SK-N-SH (cell line): ENCODE data around the gene TMEM94. TPM values are rescaled to one million over a fixed set of nuclear protein-coding genes. Genes with fewer than 3 reads are reported as not detected.

Experiments used
- CTCF ChIA-PET: fragments of 300-600, 350-600 bp; formaldehyde crosslinking; extraction: SDS; loops from one replicate; lab custom pipeline; 2021; lab: Yijun Ruan, JAX
- POLR2A ChIA-PET: fragments of 350-600 bp; sonication (Branson Sonifier 250); formaldehyde crosslinking; extraction: SDS; loops from one replicate; lab custom pipeline; 2020; ENCODE audit warnings: antibody characterized with exemption, inconsistent platforms; lab: Yijun Ruan, JAX
- DNase-seq: peaks from one replicate; pipeline ENCODE4 v3.0.0; 2012
- H2AFZ ChIP-seq: fragments of 200-600 bp; sonication (generic); 2 replicates; pipeline ENCODE4 v1.8.1; 2016; ENCODE audit warnings: antibody characterized with exemption, mild to moderate bottlenecking, low read depth
- H3F3A ChIP-seq: fragments of 200-600 bp; sonication (generic); replicated peaks from 2 replicates; pipeline ENCODE3; 2016; ENCODE audit warnings: antibody characterized with exemption, mild to moderate bottlenecking; ENCODE audit not compliant: insufficient read depth
- H3K27ac ChIP-seq, 2 experiments: fragments of 200-500 bp in 1 of 2; fragments of 200-600 bp in 1 of 2; sonication (Bioruptor generic) in 1 of 2; sonication (generic), shearing (Covaris generic) in 1 of 2; 2 replicates each; pipeline versions ENCODE4 v1.5.1 to v1.6.1; 2014 to 2016; ENCODE audit warnings: low read depth in 2 of 2, inconsistent platforms in 1 of 2, low read length in 1 of 2, mild to moderate bottlenecking in 1 of 2, mixed read lengths in 1 of 2
- H3K27me3 ChIP-seq: fragments of 200-600 bp; sonication (generic), shearing (Covaris generic); 2 replicates; pipeline ENCODE4 v1.6.1; 2016; ENCODE audit warnings: mixed run types; ENCODE audit not compliant: insufficient read depth
- H3K36me3 ChIP-seq, 2 experiments: fragments of 200-500 bp in 1 of 2; fragments of 200-600 bp in 1 of 2; sonication (Bioruptor generic) in 1 of 2; sonication (generic) in 1 of 2; replicated peaks in 1 of 2; 2 replicates each; pipeline versions ENCODE3 to v1.5.1; 2014 to 2016; ENCODE audit warnings: low read length in 1 of 2, mild to moderate bottlenecking in 1 of 2; ENCODE audit not compliant: insufficient read depth in 2 of 2, control insufficient read depth in 1 of 2
- H3K4me1 ChIP-seq, 2 experiments: fragments of 200-500 bp in 1 of 2; fragments of 200-600 bp in 1 of 2; sonication (Bioruptor generic) in 1 of 2; sonication (generic), shearing (Covaris generic) in 1 of 2; 2 replicates each; pipeline versions ENCODE4 v1.5.1 to v1.6.1; 2014 to 2016; ENCODE audit warnings: low read depth in 1 of 2, low read length in 1 of 2, mixed run types in 1 of 2; ENCODE audit not compliant: insufficient read depth in 2 of 2, control insufficient read depth in 1 of 2
- H3K4me2 ChIP-seq: fragments of 200-600 bp; sonication (generic), shearing (Covaris generic); 2 replicates; pipeline ENCODE4 v1.6.1; 2017; ENCODE audit warnings: mixed run types
- H3K4me3 ChIP-seq, 2 experiments: fragments of 200-500 bp in 1 of 2; fragments of 200-600 bp in 1 of 2; sonication (Bioruptor generic) in 1 of 2; sonication (generic), shearing (Covaris generic) in 1 of 2; 2 replicates each; pipeline versions ENCODE4 v1.5.1 to v1.8.1; 2014 to 2016; ENCODE audit warnings: low read depth in 2 of 2, inconsistent platforms in 1 of 2, low read length in 1 of 2, mild to moderate bottlenecking in 1 of 2, mixed read lengths in 1 of 2, moderate library complexity in 1 of 2
- H3K79me2 ChIP-seq: fragments of 200-600 bp; sonication (generic); 2 replicates; pipeline ENCODE4 v1.8.1; 2017; ENCODE audit warnings: mild to moderate bottlenecking; ENCODE audit not compliant: insufficient read depth
- H3K9ac ChIP-seq: fragments of 200-600 bp; sonication (generic); 2 replicates; pipeline ENCODE4 v1.6.1; 2017; ENCODE audit warnings: mixed run types
- H3K9me2 ChIP-seq: fragments of 200-600 bp; sonication (generic); 2 replicates; pipeline ENCODE4 v1.6.1; 2017; ENCODE audit warnings: mixed run types
- H3K9me3 ChIP-seq: fragments of 200-600 bp; sonication (generic); 2 replicates; pipeline ENCODE4 v1.6.1; 2017; ENCODE audit warnings: mixed run types, mild to moderate bottlenecking, moderate library complexity
- H4K20me1 ChIP-seq: fragments of 200-600 bp; sonication (generic); 2 replicates; pipeline ENCODE4 v1.6.1; 2017; ENCODE audit warnings: mild to moderate bottlenecking, mixed run types; ENCODE audit not compliant: insufficient read depth
- EP300 ChIP-seq, 2 experiments: IDR thresholded peaks; 2 replicates each; pipeline versions ENCODE4 v1.4.0 to v1.6.1; 2012; ENCODE audit warnings: borderline replicate concordance in 1 of 2, low read depth in 1 of 2, low read length in 1 of 2
- GABPA ChIP-seq: IDR thresholded peaks from 2 replicates; pipeline ENCODE4 v1.4.0; 2012; ENCODE audit warnings: low read depth, mild to moderate bottlenecking
- NRF1 ChIP-seq: IDR thresholded peaks from 2 replicates; pipeline ENCODE4 v1.6.1; 2012; ENCODE audit warnings: low read depth, mild to moderate bottlenecking, low read length
- RAD21 ChIP-seq: IDR thresholded peaks from 2 replicates; pipeline ENCODE4 v1.6.1; 2012; ENCODE audit warnings: mild to moderate bottlenecking, low read length
- SMC3 ChIP-seq: IDR thresholded peaks from 2 replicates; pipeline ENCODE4 v1.6.1; 2012; ENCODE audit warnings: low read depth, low read length, improper control_type of control experiment
- TCF12 ChIP-seq: IDR thresholded peaks from 2 replicates; pipeline ENCODE4 v1.4.0; 2012
- WGBS: methylation state at CpG from one replicate; pipeline ENCODE4 v1.1.6; 2017; ENCODE audit warnings: low lambda C conversion rate; 5-methylcytosine and 5-hydroxymethylcytosine counted together
- polyA plus RNA-seq, 3 experiments: library from polyadenylated mRNA; depleted of rRNA; stranded (reverse); fragments of >200 nt; gene quantifications; 2 replicates each; pipeline ENCODE4 v1.2.3, GENCODE V29; 2012
- TF ChIP-seq, protein P1 (sequence below): IDR thresholded peaks from 2 replicates; pipeline ENCODE4; 2012
- TF ChIP-seq, protein P2 (sequence below): fragments of 200-600 bp; sonication (generic); IDR thresholded peaks from 2 replicates; pipeline ENCODE4 v1.6.1; 2017; ENCODE audit warnings: antibody characterized with exemption, mild to moderate bottlenecking, moderate library complexity
- TF ChIP-seq, protein P3 (sequence below): fragments of 150-350 bp; IDR thresholded peaks from 2 replicates; pipeline ENCODE4 v1.6.1; 2017; ENCODE audit warnings: antibody characterized with exemption, low read length, low read depth, borderline replicate concordance
- TF ChIP-seq, protein P4 (sequence below): IDR thresholded peaks from 2 replicates; pipeline ENCODE4 v1.6.1; 2012; ENCODE audit warnings: mild to moderate bottlenecking, low read depth, low read length, moderate library complexity

The TMEM94 gene
- polyA plus RNA-seq, 1 of the 3 experiments (the other 2 are of a cell fraction): 89.9 TPM

DNA sequence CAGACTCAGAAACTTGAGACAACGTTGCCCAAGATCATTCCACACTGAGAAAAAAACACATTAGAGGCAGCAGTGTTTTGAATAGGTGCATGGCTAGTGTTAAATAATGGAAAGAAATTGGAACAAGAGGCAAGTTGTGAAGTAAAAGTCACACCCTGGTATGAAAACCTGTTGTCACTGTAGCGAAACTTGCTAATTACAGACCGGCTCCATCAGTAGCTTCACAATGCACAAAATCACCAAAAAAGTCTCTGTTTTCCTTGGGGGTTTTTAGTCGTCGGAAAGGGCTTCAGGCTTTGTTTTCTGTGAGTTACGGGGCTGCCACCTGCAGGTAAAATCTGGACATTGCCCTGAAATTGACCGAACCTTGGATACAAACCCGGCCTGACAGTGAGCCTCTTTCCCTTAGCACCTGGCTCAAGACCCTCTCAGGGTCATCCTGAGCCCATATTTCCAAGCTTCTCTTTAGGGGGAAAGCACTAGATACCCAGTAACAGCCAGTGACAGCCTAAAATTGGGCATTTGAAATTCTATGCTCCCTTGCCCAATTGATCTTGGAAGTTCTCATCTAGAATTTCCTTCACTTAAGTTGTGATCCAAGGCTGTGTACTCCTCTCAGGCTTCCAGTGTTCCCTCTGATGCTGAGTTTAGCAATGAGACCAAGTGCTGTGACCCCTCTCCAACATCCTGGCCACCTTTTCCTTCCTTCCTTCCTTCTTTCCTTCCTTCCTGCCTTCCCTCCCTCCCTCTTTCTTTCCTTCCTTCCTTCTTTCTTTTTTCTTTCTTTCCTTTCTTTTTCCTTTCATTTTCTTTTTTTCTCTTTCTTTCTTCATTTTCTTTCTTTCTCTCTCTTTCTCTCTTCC, 43.7 kb upstream of the TMEM94 start:
- H3K9ac ChIP-seq: no peak overlapping the region
- no peaks in the 10 kb centered on the region for H3K9me2 ChIP-seq
- ChIA-PET CTCF (interaction anchor here (0.5 to 3.7 kb wide), 100 partner anchors 9 to 451 kb away, joined by 3 to 83 read pairs (median 5); partner anchors contain the start of genes GGA3, MIF4GD, MRPS7 and NUP85), POLR2A (interaction anchor here (1.6 kb wide), 1 partner anchor 142 kb away, joined by 10 read pairs; the partner anchor contains the start of gene MIF4GD)
- no peaks in the 10 kb centered on the region for H3K4me1 ChIP-seq
- 3% methylated on average over 8 of the region's 8 CpGs for WGBS
- no peaks in the 10 kb centered on the region for H4K20me1 ChIP-seq
- peak; percentile 81 for DNase-seq
- H3F3A ChIP-seq: peaks cover 11% of the 10 kb centered on the region
- no peak overlapping the region for H3K27ac ChIP-seq
- TF ChIP-seq SMC3 (peak; percentile 85), NRF1 (no peak), TCF12 (no peak), GABPA (no peak), EP300 (IDR thresholded peaks at IDR 0.05; ENCODE audit: borderline replicate concordance in 1 of 2, low read depth in 1 of 2, low read length in 1 of 2) (no peak), RAD21 (peak; percentile 96)
- TF ChIP-seq, protein P1, sequence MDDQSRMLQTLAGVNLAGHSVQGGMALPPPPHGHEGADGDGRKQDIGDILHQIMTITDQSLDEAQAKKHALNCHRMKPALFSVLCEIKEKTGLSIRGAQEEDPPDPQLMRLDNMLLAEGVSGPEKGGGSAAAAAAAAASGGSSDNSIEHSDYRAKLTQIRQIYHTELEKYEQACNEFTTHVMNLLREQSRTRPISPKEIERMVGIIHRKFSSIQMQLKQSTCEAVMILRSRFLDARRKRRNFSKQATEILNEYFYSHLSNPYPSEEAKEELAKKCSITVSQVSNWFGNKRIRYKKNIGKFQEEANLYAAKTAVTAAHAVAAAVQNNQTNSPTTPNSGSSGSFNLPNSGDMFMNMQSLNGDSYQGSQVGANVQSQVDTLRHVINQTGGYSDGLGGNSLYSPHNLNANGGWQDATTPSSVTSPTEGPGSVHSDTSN: no peak
- TF ChIP-seq, protein P2, sequence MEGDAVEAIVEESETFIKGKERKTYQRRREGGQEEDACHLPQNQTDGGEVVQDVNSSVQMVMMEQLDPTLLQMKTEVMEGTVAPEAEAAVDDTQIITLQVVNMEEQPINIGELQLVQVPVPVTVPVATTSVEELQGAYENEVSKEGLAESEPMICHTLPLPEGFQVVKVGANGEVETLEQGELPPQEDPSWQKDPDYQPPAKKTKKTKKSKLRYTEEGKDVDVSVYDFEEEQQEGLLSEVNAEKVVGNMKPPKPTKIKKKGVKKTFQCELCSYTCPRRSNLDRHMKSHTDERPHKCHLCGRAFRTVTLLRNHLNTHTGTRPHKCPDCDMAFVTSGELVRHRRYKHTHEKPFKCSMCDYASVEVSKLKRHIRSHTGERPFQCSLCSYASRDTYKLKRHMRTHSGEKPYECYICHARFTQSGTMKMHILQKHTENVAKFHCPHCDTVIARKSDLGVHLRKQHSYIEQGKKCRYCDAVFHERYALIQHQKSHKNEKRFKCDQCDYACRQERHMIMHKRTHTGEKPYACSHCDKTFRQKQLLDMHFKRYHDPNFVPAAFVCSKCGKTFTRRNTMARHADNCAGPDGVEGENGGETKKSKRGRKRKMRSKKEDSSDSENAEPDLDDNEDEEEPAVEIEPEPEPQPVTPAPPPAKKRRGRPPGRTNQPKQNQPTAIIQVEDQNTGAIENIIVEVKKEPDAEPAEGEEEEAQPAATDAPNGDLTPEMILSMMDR: peak; percentile 92
- TF ChIP-seq, protein P3, sequence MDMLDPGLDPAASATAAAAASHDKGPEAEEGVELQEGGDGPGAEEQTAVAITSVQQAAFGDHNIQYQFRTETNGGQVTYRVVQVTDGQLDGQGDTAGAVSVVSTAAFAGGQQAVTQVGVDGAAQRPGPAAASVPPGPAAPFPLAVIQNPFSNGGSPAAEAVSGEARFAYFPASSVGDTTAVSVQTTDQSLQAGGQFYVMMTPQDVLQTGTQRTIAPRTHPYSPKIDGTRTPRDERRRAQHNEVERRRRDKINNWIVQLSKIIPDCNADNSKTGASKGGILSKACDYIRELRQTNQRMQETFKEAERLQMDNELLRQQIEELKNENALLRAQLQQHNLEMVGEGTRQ: no peak
- TF ChIP-seq, protein P4, sequence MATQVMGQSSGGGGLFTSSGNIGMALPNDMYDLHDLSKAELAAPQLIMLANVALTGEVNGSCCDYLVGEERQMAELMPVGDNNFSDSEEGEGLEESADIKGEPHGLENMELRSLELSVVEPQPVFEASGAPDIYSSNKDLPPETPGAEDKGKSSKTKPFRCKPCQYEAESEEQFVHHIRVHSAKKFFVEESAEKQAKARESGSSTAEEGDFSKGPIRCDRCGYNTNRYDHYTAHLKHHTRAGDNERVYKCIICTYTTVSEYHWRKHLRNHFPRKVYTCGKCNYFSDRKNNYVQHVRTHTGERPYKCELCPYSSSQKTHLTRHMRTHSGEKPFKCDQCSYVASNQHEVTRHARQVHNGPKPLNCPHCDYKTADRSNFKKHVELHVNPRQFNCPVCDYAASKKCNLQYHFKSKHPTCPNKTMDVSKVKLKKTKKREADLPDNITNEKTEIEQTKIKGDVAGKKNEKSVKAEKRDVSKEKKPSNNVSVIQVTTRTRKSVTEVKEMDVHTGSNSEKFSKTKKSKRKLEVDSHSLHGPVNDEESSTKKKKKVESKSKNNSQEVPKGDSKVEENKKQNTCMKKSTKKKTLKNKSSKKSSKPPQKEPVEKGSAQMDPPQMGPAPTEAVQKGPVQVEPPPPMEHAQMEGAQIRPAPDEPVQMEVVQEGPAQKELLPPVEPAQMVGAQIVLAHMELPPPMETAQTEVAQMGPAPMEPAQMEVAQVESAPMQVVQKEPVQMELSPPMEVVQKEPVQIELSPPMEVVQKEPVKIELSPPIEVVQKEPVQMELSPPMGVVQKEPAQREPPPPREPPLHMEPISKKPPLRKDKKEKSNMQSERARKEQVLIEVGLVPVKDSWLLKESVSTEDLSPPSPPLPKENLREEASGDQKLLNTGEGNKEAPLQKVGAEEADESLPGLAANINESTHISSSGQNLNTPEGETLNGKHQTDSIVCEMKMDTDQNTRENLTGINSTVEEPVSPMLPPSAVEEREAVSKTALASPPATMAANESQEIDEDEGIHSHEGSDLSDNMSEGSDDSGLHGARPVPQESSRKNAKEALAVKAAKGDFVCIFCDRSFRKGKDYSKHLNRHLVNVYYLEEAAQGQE: no peak
- H3K9me3 ChIP-seq: no peaks in the 10 kb centered on the region
- H3K79me2 ChIP-seq: no peaks in the 10 kb centered on the region
- H3K27me3 ChIP-seq: peaks cover 22% of the 10 kb centered on the region
- no peaks in the 10 kb centered on the region for H3K36me3 ChIP-seq
- H3K4me3 ChIP-seq: peak overlapping the region; percentile 3 to 35; a peak in 3 of 4 replicates
- H3K4me2 ChIP-seq: peak overlapping the region; percentile 63
- peak overlapping the region; percentile 77 for H2AFZ ChIP-seq
